HG03064 (cell line): ENCODE measurements around the gene ADGRB3.
"Not testable (repeated sequence)": the region's sequence is repeated elsewhere in the genome, so short reads cannot be mapped to it uniquely, and the experiment has no call there.

ENCODE experiments used
- ATAC-seq: cut with Tn5 transposase; IDR thresholded peaks from one replicate; pipeline ENCODE4 v1.9.1; 2021; ENCODE audit warnings: low read depth; ENCODE audit not compliant: unreplicated experiment

Gene ADGRB3

DNA sequence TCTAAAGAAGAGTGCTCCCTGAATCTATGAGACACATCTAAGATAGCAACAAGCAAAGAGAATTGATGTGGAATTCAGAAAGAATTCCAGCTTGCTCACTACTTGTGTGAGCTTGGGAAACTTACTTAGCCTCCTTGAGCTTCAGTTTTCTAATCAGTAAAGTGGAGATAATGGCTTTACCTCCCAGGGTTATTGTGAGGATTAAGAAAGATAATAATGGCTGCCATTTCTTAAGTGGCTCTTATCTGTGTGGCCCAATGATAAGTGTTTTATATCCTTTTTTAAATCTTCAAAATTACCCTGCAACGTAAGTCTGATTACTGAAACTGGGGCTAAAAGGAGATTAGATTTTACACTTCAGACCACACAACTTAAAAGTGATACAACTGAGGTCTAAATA, 743.2 kb downstream of the ADGRB3 start:
- ATAC-seq = no peak

DNA sequence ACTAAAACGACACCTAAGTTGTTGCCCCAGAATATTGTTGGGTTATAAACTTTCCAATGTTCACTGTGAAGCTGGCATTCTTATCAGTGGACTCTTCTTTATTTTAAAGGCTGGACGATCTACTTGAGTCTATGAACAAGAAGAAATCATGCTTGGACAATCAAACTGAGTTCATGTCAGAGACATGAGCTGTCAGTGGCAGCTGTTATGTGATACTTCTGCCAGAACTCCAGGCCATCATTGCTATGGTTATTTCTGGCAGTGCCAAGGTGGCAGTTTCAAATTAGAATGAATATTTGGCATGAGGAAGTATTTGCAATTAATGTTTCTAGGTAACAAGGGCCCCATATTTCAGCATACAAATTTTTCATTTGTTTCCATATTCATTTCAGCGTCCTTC, 744.4 kb downstream of the ADGRB3 start:
- ATAC-seq = no peak

- no peak for ATAC-seq
These were observed 748.5 kb downstream of the ADGRB3 start for GRCh38 chr6:69383627-69384026.

DNA sequence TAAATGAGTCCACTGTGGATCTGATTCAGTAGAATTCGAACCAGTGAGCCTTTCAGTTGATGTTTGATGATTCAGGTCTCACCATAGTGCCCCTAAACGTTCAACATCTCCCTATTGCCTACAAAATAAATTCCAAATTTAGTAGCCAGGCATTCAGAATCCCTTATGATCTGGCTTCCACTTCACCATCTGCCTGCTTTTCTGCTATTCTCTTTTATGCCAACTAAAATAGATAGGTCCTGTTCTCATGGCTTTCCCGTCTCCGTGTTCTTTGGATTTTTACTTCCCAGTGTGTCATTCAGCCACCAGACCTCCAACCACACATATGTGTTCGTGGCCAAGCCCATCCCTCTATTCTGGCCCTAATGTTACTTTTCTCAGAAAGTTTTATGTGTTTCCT, 751.3 kb downstream of the ADGRB3 start:
- ATAC-seq = no peak

DNA sequence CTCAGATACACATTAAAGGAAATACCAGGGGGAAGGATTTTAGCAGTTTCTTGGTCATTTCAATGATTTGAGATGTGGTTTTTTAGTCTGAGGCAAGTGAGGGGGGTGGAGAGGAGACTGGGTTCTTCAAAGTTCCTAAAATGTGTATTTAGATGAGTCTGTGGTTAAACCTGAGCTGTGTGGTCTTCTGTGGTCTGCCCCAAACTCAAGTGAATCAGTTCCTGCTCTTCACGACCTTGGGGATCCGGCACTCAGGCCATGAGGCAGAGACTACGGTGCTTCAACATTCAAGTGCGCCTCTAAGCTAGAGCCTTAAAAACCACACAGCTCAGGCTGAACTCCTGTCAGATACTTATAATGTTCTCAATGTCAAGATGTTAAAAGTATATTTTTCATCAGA, 755.0 kb downstream of the ADGRB3 start:
- no peak for ATAC-seq

DNA sequence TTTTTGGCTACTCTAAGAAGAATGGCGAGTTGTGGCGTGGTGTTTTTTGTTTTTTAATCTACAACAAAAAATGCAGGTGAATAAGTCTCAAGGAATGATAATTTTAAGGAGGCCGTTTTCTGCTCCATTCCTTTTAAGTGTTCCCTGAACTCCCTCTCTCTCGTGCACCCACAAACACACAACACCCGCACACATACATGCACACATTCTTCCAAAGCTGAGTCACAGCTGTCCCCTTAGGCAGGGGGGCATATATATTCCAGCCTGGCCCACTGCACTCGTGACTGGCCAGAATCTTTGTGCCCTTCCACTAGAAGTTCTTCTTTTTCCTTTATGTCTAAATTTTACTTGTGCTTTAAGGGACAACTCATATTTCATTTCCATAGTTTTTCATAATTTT, 756.0 kb downstream of the ADGRB3 start:
- no peak for ATAC-seq

DNA sequence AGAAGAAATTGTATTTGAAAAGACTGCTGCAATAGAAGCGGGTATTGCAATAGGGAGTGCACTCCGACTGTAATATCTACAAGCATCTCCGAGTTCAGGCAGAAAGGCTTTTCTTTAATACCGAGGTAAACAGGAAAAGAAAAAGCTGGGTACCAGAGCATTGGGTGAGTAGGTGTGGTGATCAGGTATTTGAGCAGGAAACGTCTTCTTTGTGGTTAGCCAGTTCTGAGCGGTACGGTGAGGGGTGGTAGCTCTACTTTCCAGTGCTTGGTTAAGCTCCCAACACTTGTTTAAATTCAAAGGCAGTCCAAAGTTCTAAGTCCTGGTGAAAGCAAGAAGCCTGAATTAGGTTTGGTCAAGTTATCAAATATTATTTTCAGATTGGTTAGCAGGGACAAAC, 757.7 kb downstream of the ADGRB3 start:
- ATAC-seq = no peak

GRCh38 chr6:69398311-69398710, 763.2 kb downstream of the ADGRB3 start:
- ATAC-seq = no peak

- no peak for ATAC-seq
These were observed 763.6 kb downstream of the ADGRB3 start for GRCh38 chr6:69398729-69399128.

DNA sequence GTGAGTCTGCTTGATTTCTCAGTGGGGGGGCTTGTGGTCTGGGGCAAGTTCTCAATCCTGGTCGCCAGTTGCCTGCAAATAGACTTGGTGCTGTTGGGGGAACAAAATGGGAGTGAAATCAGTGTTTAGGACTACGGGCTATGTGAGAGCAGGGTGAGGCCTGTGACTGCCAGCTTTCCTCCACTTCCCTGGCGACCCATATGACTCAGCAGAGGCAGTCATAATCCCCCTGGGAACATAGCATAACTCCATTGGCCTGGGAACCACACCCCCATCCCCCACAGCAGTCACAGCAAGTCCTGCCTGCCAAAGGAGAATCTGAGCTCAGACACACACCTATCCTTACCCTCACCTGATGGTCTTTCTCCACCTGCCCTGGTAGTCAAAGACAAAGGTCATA, 773.8 kb downstream of the ADGRB3 start:
- ATAC-seq = no peak

- no peak for ATAC-seq
These were observed 781.7 kb downstream of the ADGRB3 start for GRCh38 chr6:69416776-69417175.

DNA sequence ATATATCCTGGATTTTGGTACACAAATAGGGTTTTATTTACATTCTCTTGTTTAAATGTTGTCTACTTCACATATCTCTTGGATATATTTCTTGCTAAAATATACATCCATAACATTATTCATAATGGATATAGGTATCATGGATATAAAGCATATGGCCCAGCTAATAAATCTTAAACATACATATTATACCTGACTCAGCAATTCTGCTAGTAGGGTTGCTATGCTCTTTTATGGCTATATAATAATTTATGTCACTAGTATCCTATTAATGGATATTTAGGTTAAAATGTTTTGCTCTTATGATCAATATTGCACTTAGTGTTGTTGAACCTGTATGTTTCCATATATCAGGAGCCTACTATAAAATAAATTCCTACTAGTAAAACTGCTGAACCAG, 786.2 kb downstream of the ADGRB3 start:
- ATAC-seq = no peak

GRCh38 chr6:69422020-69422419, 786.9 kb downstream of the ADGRB3 start:
- no peak for ATAC-seq

DNA sequence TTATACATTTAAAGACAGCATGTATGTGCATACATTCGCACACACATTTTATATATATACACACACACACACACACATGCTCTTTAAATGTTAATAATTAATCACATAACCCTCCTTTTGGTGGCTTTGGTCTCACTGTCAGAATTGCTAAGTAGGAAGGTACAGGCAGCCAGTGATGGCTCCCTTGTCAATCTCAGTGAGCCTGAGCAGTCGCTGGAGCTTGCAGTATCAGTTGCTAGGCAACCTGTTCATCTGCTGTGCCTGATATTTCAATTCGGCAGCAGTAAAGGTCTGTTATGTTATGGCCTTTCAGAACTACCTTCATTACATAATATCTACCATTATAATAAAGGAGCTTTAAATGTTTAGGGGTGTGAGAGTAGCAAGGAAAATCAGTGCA, 787.4 kb downstream of the ADGRB3 start:
- ATAC-seq = no peak

GRCh38 chr6:69423785-69424184, 788.7 kb downstream of the ADGRB3 start:
- ATAC-seq = no peak

- no peak for ATAC-seq
These were observed 789.5 kb downstream of the ADGRB3 start for GRCh38 chr6:69424581-69424980.

DNA sequence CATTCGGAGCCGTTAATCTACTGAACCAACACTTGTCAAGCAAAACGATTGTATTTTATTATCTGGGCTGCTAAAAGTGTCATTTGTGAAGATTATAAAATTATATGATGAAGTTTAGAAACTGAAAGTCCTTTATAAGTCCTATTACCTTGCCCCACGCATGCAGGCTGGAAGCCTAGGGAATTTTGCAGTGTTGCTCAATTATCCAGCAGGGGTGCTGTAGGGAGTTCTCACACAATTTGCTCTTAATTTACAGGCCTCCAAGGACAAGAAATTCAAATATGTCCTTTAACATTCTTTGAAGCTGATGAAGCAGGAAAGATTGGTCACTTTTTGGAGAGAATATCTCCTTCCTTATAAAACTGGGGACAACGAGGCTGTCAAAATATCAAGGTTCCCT, 792.8 kb downstream of the ADGRB3 start:
- ATAC-seq = no peak

- ATAC-seq = not testable (repeated sequence)
These were observed 797.1 kb downstream of the ADGRB3 start for GRCh38 chr6:69432168-69432567.

- not testable (repeated sequence) for ATAC-seq
These were observed 798.0 kb downstream of the ADGRB3 start for GRCh38 chr6:69433116-69433515.

DNA sequence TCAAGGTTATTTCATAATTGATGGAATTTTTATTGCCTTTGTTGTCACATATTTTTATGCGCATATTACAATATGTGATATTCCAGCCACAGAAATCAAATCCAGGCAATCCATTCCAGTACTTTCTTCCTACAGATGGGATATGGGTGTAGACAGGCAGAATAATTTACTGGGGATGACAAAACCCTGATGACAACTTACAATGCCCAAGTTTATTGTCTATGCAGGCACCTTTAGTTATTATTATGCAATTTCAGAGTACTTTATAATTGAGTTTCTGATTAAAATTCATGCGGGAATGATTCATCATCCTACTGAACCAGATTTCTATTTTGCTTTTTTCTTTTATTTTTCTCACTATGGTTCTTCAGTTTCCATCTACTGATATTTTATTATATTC, 803.0 kb downstream of the ADGRB3 start:
- no peak for ATAC-seq
